HG03108 (cell line): ENCODE measurements around the gene PRKCA.

Experiments used
- ATAC-seq: cut with Tn5 transposase; IDR thresholded peaks from one replicate; pipeline ENCODE4 v1.9.1; 2021; ENCODE audit warnings: moderate library complexity; ENCODE audit not compliant: unreplicated experiment

PRKCA gene

GRCh38 chr17:66562119-66562518 lies 259.7 kb downstream of the PRKCA start:
- no peak for ATAC-seq

- no peak for ATAC-seq
Observed at GRCh38 chr17:66564992-66565465, 262.6 kb downstream of the PRKCA start.

GRCh38 chr17:66567234-66568170 lies 265.1 kb downstream of the PRKCA start:
- no peak for ATAC-seq

DNA sequence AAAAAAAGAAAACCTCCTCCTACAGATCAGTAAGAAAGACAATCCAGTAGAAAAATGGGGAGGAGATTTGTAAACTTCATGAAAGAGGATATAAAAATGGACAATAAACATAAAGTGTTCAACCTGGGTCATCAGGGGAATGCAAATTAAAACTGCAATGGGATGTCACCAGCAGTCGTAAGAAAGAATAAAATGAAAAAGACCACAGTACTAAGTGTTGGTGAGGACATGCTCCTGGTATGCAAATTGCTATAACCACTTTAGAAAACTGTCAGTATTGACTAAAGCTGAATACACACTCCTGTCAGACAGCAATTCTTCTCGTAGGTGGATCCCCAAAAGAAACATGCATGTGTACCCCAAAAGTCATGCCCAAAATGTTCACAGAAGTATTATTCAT lies 267.2 kb downstream of the PRKCA start:
- no peak for ATAC-seq

DNA sequence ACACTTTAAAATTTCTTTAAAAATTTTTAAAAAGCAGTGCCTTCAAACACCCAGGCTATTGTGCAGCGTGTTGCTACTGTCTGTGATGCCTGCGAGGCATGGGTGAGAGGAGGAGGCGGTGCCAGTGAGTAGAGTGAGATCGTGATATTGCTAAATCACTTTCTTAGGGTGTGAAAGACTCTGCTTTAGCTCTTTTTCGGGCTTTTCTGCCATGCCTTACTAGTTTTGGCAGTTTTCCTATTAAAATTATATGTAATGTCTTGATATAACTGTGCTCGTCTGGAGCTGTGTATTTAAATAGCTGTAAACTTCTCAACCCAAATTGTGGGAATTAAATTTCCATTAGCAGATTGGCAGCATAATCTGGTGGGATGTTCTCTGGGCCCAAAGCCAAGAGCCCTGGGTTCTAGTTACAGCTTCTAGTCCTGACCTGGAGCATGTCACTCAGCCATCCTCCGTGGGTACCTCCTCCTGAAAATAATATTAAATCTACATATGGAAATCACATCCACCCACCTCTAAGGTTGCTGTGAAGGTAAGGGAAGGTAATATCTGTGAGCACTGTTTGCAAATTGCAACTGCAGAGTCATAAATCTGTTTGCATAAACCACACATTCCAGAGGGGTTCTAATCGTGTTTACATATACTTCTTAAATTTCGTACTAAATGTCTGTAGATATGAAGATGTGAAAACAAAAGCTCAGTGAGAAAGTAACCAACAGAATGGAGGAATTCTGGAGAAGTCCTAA lies 268.2 kb downstream of the PRKCA start:
- ATAC-seq, result no peak

- no peak for ATAC-seq
Observed at GRCh38 chr17:66571745-66572144, 269.3 kb downstream of the PRKCA start.

GRCh38 chr17:66573078-66573477 lies 270.7 kb downstream of the PRKCA start:
- no peak for ATAC-seq

DNA sequence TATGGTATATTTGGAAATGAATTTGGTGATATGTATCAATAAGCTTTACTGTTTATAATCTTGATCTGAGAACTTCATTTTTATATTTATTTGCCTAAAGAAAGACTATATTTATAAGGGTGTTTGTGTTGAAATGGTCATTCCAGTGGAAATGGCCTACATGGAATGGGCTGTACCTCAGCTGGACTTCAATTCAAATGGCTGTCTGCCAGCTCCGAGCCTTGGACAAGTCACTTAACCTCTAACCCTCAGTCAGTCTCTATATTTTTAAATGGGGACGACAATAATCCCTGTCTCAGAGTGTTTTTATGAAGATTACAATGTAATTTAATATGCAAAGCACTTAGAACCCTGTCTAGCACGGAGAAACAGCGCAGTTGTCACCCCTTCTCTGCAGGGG lies 271.7 kb downstream of the PRKCA start:
- ATAC-seq, result no peak

GRCh38 chr17:66576473-66576872 lies 274.1 kb downstream of the PRKCA start:
- ATAC-seq, result no peak

- no peak for ATAC-seq
Observed at GRCh38 chr17:66577041-66577440, 274.6 kb downstream of the PRKCA start.

- no peak for ATAC-seq
Observed at GRCh38 chr17:66578781-66579489, 276.5 kb downstream of the PRKCA start.

DNA sequence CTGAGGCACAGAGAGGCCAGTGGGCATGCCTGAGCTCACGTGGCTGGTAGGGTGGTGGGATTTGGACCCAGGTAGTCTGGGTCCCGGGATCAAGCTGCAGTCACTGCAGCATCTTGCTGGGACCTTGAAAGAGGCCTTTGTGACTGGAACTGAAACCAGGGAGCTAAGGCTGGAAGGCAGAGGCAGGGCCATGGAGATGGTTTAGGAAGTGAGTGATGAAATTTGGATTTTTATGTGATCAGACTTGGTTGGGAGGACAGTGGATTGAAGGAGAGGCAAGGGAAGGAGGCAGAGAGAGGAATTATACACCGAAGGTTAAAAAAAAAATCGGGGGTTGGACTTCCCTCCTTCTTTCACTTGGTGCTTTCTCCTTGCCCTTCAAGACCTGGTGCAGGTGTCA lies 277.1 kb downstream of the PRKCA start:
- no peak for ATAC-seq

- no peak for ATAC-seq
Observed at GRCh38 chr17:66580184-66580955, 278.0 kb downstream of the PRKCA start.

- no peak for ATAC-seq
Observed at GRCh38 chr17:66580956-66581391, 278.6 kb downstream of the PRKCA start.

GRCh38 chr17:66582373-66583111 lies 280.1 kb downstream of the PRKCA start:
- no peak for ATAC-seq

GRCh38 chr17:66583112-66583748 lies 280.8 kb downstream of the PRKCA start:
- no peak for ATAC-seq

DNA sequence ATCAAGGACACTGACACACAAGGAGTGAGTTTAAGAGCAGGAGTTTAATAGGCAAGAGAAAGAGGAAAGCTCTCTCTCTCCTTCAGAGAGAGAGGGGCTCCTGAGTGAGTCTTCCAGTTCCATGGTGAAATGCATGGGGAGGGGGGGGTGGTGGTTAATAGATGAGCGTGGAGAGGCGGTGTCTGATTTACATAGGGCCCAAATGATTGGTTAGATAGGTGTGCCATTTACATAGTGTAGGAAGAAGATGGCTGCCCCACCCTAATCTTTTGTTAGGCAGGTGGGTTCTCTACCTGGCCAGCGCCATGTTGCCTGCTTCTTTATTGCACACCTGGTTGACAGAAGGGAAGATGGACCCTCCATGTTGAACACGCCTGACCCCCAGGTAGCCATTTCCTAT lies 282.5 kb downstream of the PRKCA start:
- no peak for ATAC-seq

DNA sequence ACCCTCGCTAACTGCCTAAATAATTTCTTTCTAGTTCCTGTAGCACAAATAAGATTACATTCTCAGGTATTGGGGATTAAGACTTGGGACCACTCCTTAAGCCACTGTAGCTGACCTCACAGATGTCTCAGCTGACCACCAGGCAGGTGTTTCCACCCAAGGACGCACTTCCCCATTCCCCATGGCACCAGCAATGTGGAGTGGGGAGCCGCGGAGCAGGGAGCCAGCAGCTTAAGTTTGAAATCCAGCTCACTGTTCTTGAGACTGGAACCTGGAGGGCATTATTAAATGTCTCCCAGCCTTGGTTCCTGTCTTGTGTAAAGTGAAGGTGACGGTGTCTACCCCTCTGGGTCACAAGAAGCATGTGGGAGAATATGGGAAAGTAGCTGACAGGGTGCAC lies 283.1 kb downstream of the PRKCA start:
- ATAC-seq, result no peak

DNA sequence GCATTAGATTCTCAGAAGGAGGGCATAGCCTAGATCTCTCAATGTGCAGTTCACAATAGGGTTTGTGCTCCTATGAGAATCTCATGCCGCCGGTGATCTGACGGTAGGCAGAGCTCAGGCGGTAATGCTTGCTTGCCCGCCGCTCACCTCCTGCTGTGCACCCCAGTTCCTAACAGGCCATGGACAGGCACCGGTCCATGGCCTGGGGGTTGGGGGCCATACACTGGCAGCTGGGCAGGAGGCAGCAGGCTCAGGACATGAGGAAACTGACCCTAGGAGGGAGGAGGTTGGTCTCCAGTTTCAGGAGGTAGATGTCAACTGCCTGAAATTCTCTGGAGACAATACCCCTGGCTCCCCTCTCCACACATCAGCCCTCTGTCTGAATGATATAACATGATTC lies 287.5 kb downstream of the PRKCA start:
- ATAC-seq, result no peak
